Loucy (cell line): ENCODE results near the gene POLD4.

Experiments
- CTCF ChIP-seq: fragments of 200-600 bp; sonication (generic); conservative IDR thresholded peaks from 2 replicates; pipeline ENCODE4 v1.5.1; 2014; ENCODE audit warnings: mild to moderate bottlenecking, antibody characterized with exemption, low read length
- EZH2phosphoT487 ChIP-seq: fragments of 200-600 bp; IDR thresholded peaks from 2 replicates; pipeline ENCODE4 v1.6.1; 2018; ENCODE audit warnings: antibody characterized with exemption, mild to moderate bottlenecking, moderate library complexity, borderline replicate concordance

DNA sequence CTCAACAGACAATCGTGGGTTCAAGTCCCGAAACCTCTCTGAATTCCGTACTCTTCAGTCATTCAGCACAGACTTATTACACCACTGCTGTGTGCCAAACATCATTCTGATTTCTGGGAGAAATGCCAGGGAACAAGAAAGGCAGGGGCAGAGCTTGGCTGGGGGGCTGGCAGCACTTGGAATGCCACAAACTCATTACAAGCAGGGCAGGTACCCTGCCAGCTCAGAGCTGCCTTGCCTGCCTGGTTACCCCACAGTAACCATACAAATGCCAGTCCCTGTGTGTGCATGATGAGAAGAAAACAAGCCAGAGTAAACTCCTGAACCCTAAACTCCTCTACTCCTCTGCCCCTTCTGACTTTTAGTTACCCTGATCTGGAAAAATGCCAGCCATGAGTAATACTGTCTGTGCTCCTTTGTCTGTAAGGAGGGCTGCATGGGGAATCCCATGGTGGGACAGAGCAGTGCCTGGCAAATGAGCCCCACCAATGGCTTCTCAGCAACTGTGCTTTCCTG is 31.6 kb upstream of the POLD4 start:
- TF ChIP-seq CTCF = no peak
- no peak for TF ChIP-seq EZH2phosphoT487
